Glutamatergic neuron (in vitro differentiated cells): ENCODE measurements around the gene NSMCE1. TPM values are rescaled to one million over a fixed set of nuclear protein-coding genes. Genes with fewer than 3 reads are reported as not detected.

Experiments
- DNase-seq: peaks from one replicate; pipeline ENCODE4 v3.0.0; 2022
- H3K27ac Mint-ChIP-seq: one replicate; pipeline ENCODE4 v1.8.0; 2020; ENCODE audit warnings: mild to moderate bottlenecking, mixed read lengths, inconsistent platforms; ENCODE audit not compliant: unreplicated experiment
- H3K27me3 Mint-ChIP-seq: one replicate; pipeline ENCODE4 v1.8.0; 2020; ENCODE audit warnings: mild to moderate bottlenecking, moderate library complexity, mixed read lengths, inconsistent platforms; ENCODE audit not compliant: unreplicated experiment
- H3K36me3 Mint-ChIP-seq: one replicate; pipeline ENCODE4 v1.8.0; 2020; ENCODE audit warnings: mild to moderate bottlenecking, mixed read lengths, inconsistent platforms; ENCODE audit not compliant: unreplicated experiment
- H3K4me1 Mint-ChIP-seq: one replicate; pipeline ENCODE4 v1.8.0; 2020; ENCODE audit warnings: mild to moderate bottlenecking, low read depth, mixed read lengths, inconsistent platforms; ENCODE audit not compliant: unreplicated experiment
- H3K4me3 Mint-ChIP-seq: one replicate; pipeline ENCODE4 v1.8.0; 2020; ENCODE audit warnings: mild to moderate bottlenecking, mixed read lengths, inconsistent platforms; ENCODE audit not compliant: unreplicated experiment
- H3K9me3 Mint-ChIP-seq: one replicate; pipeline ENCODE4 v1.8.0; 2020; ENCODE audit warnings: mild to moderate bottlenecking, moderate library complexity, mixed read lengths, inconsistent platforms; ENCODE audit not compliant: unreplicated experiment
- CTCF ChIP-seq: fragments of 200-600 bp; sonication (generic); IDR thresholded peaks from one replicate; pipeline ENCODE4 v1.5.0; 2021; ENCODE audit not compliant: partially characterized antibody, unreplicated experiment
- total RNA-seq: library from RNA; stranded (reverse); fragmentation: NEBNext Ultra II Directional; extraction: Animal tissue kit (Norgen Biotek cat#: 25700); gene quantifications from one replicate; pipeline ENCODE4 v1.2.1, GENCODE V29; 2021; ENCODE audit not compliant: unreplicated experiment

Gene NSMCE1
- total RNA-seq, 1 donor from 2014 or later, result 32.7 TPM

- no peak for DNase-seq
- no peak for TF ChIP-seq CTCF
- peaks cover 7% of the 10 kb centered on the region for H3K9me3 Mint-ChIP-seq
- peaks cover 3% of the 10 kb centered on the region for H3K27me3 Mint-ChIP-seq
- H3K36me3 Mint-ChIP-seq, result no peaks in the 10 kb centered on the region
- H3K4me3 Mint-ChIP-seq, result no peak overlapping the region
- H3K27ac Mint-ChIP-seq, result no peak overlapping the region
- H3K4me1 Mint-ChIP-seq, result peaks cover 23% of the 10 kb centered on the region
These were observed 38.6 kb downstream of the NSMCE1 start for GRCh38 chr16:27229891-27230470.

GRCh38 chr16:27228621-27229501 lies 39.7 kb downstream of the NSMCE1 start:
- H3K27ac Mint-ChIP-seq, result peak overlapping the region; percentile 90
- peak; percentile 83 for DNase-seq
- H3K36me3 Mint-ChIP-seq, result no peaks in the 10 kb centered on the region
- peak overlapping the region; percentile 52 for H3K4me3 Mint-ChIP-seq
- peaks cover 17% of the 10 kb centered on the region for H3K4me1 Mint-ChIP-seq
- no peak for TF ChIP-seq CTCF
- H3K27me3 Mint-ChIP-seq, result peaks cover 3% of the 10 kb centered on the region
- peaks cover 7% of the 10 kb centered on the region for H3K9me3 Mint-ChIP-seq

DNA sequence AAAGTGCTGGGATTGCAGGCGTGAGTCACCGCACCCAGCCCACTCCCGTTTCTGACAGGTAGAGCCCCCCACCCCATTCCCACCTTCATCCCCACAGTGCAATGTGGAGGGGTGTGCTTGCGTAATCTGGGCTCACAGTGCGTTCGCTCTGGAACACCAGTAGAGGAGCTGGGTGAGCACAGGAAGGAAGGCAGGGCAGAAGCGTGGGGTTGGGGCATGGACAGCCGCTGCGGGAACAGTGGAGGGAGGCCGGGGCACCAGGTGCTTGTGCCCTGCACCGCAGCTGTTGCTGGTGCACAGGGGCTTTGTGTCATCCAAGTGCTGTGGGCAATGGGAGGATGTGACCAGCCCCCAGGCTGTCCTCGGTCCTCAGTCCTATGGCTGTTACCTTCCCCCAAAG lies 40.5 kb downstream of the NSMCE1 start:
- no peak overlapping the region for H3K4me3 Mint-ChIP-seq
- H3K4me1 Mint-ChIP-seq, result peaks cover 15% of the 10 kb centered on the region
- peaks cover 7% of the 10 kb centered on the region for H3K9me3 Mint-ChIP-seq
- no peaks in the 10 kb centered on the region for H3K36me3 Mint-ChIP-seq
- TF ChIP-seq CTCF, result no peak
- no peak for DNase-seq
- H3K27me3 Mint-ChIP-seq, result peaks cover 3% of the 10 kb centered on the region
- no peak overlapping the region for H3K27ac Mint-ChIP-seq

DNA sequence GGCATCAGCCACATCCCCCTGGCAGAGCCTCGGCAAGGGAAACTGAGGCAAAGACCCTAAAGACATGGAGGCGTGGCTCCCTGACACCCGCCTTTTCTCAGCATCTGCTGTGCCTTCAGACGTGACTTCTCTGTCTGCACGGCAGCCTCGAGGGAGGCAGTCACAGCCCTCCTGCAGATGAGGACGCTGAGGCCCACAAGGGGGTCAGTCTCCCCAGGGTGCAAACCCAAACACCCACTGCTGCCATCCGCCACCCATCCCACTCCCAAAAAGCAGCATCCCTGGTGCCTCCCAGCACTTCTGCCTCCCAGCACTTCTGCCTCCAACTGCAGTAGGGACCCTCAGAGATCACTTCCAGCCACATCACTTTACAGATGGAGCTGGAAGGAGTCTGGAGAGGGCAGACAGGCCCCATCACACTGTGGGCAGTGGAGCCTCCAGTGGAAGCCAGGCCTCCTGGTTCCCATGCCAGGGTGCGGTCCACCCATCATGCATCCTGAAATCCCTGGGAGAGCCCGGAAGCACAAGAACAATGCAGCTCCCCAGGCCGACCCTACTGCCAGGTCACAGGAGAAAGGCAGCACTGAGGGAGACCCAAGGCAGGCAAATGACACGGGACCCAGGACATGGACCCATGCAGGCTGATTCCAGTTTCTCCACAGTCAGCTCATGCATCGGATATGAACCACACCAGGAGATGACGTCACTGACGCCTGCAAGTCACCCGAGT lies 41.4 kb downstream of the NSMCE1 start:
- peak overlapping the region; percentile 8 for H3K27ac Mint-ChIP-seq
- peaks cover 18% of the 10 kb centered on the region for H3K4me1 Mint-ChIP-seq
- DNase-seq, result no peak

More for the DNA sequence above, 41.4 kb downstream of the NSMCE1 start:
- peaks cover 11% of the 10 kb centered on the region for H3K9me3 Mint-ChIP-seq
- TF ChIP-seq CTCF, result no peak
- H3K36me3 Mint-ChIP-seq, result no peaks in the 10 kb centered on the region
- H3K27me3 Mint-ChIP-seq, result peaks cover 3% of the 10 kb centered on the region
- no peak overlapping the region for H3K4me3 Mint-ChIP-seq
